ENCODE measurements around the gene RIMS4.

Gene RIMS4

GRCh38 chr20:44733341-44734069 is 76.8 kb downstream of the RIMS4 start:
- Histone ChIP-seq H3K9ac (ENCODE audit: insufficient read length) (no peak overlapping the region), H3K27ac (no peak overlapping the region)

GRCh38 chr20:44732327-44732726 is 78.0 kb downstream of the RIMS4 start:
- TF ChIP-seq FOXP2 (optimal IDR thresholded peaks at IDR 0.05; ENCODE audit: control extremely low read depth, extremely low read length, insufficient read depth) (no peak), EZH2 (IDR thresholded peaks at IDR 0.05) (no peak)

More at GRCh38 chr20:44733341-44734069, 76.8 kb downstream of the RIMS4 start:
- H3K9me3 ChIP-seq (ENCODE audit: low read depth, low read length) = no peaks in the 10 kb centered on the region
- no peak for DNase-seq (ENCODE audit: low read depth, low spot score)
- no peak overlapping the region for H3K4me3 ChIP-seq
- no peaks in the 10 kb centered on the region for H3K36me3 ChIP-seq (ENCODE audit: insufficient read depth, low read length)
- no peak for TF ChIP-seq FOXP2 (optimal IDR thresholded peaks at IDR 0.05; ENCODE audit: control extremely low read depth, extremely low read length, insufficient read depth)
- no peak for TF ChIP-seq POLR2AphosphoS5 (IDR thresholded peaks at IDR 0.05; ENCODE audit: borderline replicate concordance, low read depth, low read length)
- no peak for TF ChIP-seq EZH2 (IDR thresholded peaks at IDR 0.05)

GRCh38 chr20:44731657-44732056 is 78.7 kb downstream of the RIMS4 start:
- DNase-seq (ENCODE audit: low read depth, low spot score) = no peak
- TF ChIP-seq FOXP2 (optimal IDR thresholded peaks at IDR 0.05; ENCODE audit: control extremely low read depth, extremely low read length, insufficient read depth) (no peak), EZH2 (IDR thresholded peaks at IDR 0.05) (no peak), POLR2AphosphoS5 (IDR thresholded peaks at IDR 0.05; ENCODE audit: borderline replicate concordance, low read depth, low read length) (no peak)
- Histone ChIP-seq H3K4me3 (no peak overlapping the region), H3K27ac (no peak overlapping the region), H3K36me3 (ENCODE audit: insufficient read depth, low read length) (no peaks in the 10 kb centered on the region), H3K9ac (ENCODE audit: insufficient read length) (no peak overlapping the region), H3K9me3 (ENCODE audit: low read depth, low read length) (no peaks in the 10 kb centered on the region)

More at GRCh38 chr20:44732327-44732726, 78.0 kb downstream of the RIMS4 start:
- no peak overlapping the region for H3K9ac ChIP-seq (ENCODE audit: insufficient read length)
- no peak overlapping the region for H3K27ac ChIP-seq
- H3K4me3 ChIP-seq = no peak overlapping the region
- no peaks in the 10 kb centered on the region for H3K9me3 ChIP-seq (ENCODE audit: low read depth, low read length)
- H3K36me3 ChIP-seq (ENCODE audit: insufficient read depth, low read length) = no peaks in the 10 kb centered on the region
- DNase-seq (ENCODE audit: low read depth, low spot score) = no peak

- no peaks in the 10 kb centered on the region for H3K36me3 ChIP-seq (ENCODE audit: insufficient read depth, low read length)
- no peak overlapping the region for H3K4me3 ChIP-seq
- DNase-seq (ENCODE audit: low read depth, low spot score) = no peak
- TF ChIP-seq EZH2 (IDR thresholded peaks at IDR 0.05) (no peak), POLR2AphosphoS5 (IDR thresholded peaks at IDR 0.05; ENCODE audit: borderline replicate concordance, low read depth, low read length) (no peak), FOXP2 (optimal IDR thresholded peaks at IDR 0.05; ENCODE audit: control extremely low read depth, extremely low read length, insufficient read depth) (no peak)
- no peak overlapping the region for H3K9ac ChIP-seq (ENCODE audit: insufficient read length)
- no peaks in the 10 kb centered on the region for H3K9me3 ChIP-seq (ENCODE audit: low read depth, low read length)
- no peak overlapping the region for H3K27ac ChIP-seq
Measured at GRCh38 chr20:44730441-44730840, 79.9 kb downstream of the RIMS4 start.

GRCh38 chr20:44728801-44729443 is 81.4 kb downstream of the RIMS4 start:
- no peak for DNase-seq (ENCODE audit: low read depth, low spot score)
- H3K36me3 ChIP-seq (ENCODE audit: insufficient read depth, low read length) = no peaks in the 10 kb centered on the region
- H3K9ac ChIP-seq (ENCODE audit: insufficient read length) = no peak overlapping the region
- TF ChIP-seq EZH2 (IDR thresholded peaks at IDR 0.05) (no peak), POLR2AphosphoS5 (IDR thresholded peaks at IDR 0.05; ENCODE audit: borderline replicate concordance, low read depth, low read length) (no peak), FOXP2 (optimal IDR thresholded peaks at IDR 0.05; ENCODE audit: control extremely low read depth, extremely low read length, insufficient read depth) (no peak)
- no peaks in the 10 kb centered on the region for H3K9me3 ChIP-seq (ENCODE audit: low read depth, low read length)
- H3K27ac ChIP-seq = no peak overlapping the region
- no peak overlapping the region for H3K4me3 ChIP-seq

GRCh38 chr20:44727651-44728050 is 82.7 kb downstream of the RIMS4 start:
- Histone ChIP-seq H3K27ac (no peak overlapping the region), H3K9me3 (ENCODE audit: low read depth, low read length) (no peaks in the 10 kb centered on the region), H3K4me3 (no peak overlapping the region), H3K36me3 (ENCODE audit: insufficient read depth, low read length) (no peaks in the 10 kb centered on the region), H3K9ac (ENCODE audit: insufficient read length) (no peak overlapping the region)
- DNase-seq (ENCODE audit: low read depth, low spot score) = no peak
- TF ChIP-seq FOXP2 (optimal IDR thresholded peaks at IDR 0.05; ENCODE audit: control extremely low read depth, extremely low read length, insufficient read depth) (no peak), EZH2 (IDR thresholded peaks at IDR 0.05) (no peak), POLR2AphosphoS5 (IDR thresholded peaks at IDR 0.05; ENCODE audit: borderline replicate concordance, low read depth, low read length) (no peak)

GRCh38 chr20:44727039-44727438 is 83.3 kb downstream of the RIMS4 start:
- H3K4me3 ChIP-seq = no peak overlapping the region
- TF ChIP-seq EZH2 (IDR thresholded peaks at IDR 0.05) (no peak), FOXP2 (optimal IDR thresholded peaks at IDR 0.05; ENCODE audit: control extremely low read depth, extremely low read length, insufficient read depth) (no peak), POLR2AphosphoS5 (IDR thresholded peaks at IDR 0.05; ENCODE audit: borderline replicate concordance, low read depth, low read length) (no peak)
- H3K9me3 ChIP-seq (ENCODE audit: low read depth, low read length) = no peaks in the 10 kb centered on the region
- H3K36me3 ChIP-seq (ENCODE audit: insufficient read depth, low read length) = no peaks in the 10 kb centered on the region
- H3K27ac ChIP-seq = no peak overlapping the region
- DNase-seq (ENCODE audit: low read depth, low spot score) = no peak
- no peak overlapping the region for H3K9ac ChIP-seq (ENCODE audit: insufficient read length)

- no peak overlapping the region for H3K9ac ChIP-seq (ENCODE audit: insufficient read length)
- DNase-seq (ENCODE audit: low read depth, low spot score) = no peak
- no peak overlapping the region for H3K27ac ChIP-seq
- H3K9me3 ChIP-seq (ENCODE audit: low read depth, low read length) = no peaks in the 10 kb centered on the region
- no peak overlapping the region for H3K4me3 ChIP-seq
- no peak for TF ChIP-seq FOXP2 (optimal IDR thresholded peaks at IDR 0.05; ENCODE audit: control extremely low read depth, extremely low read length, insufficient read depth)
- TF ChIP-seq EZH2 (IDR thresholded peaks at IDR 0.05) = no peak
- TF ChIP-seq POLR2AphosphoS5 (IDR thresholded peaks at IDR 0.05; ENCODE audit: borderline replicate concordance, low read depth, low read length) = no peak
- no peaks in the 10 kb centered on the region for H3K36me3 ChIP-seq (ENCODE audit: insufficient read depth, low read length)
Measured at GRCh38 chr20:44725837-44726236, 84.5 kb downstream of the RIMS4 start.
